Psoas muscle (tissue), 8 donors: ENCODE results near the gene MYO1F. TPM values are rescaled to one million over a fixed set of nuclear protein-coding genes. Genes with fewer than 3 reads are reported as not detected.
A peak's percentile ranks its signal among the peaks of the same experiment; 100 is the strongest.

Source experiments
- ATAC-seq, 4 donors: fragments of 200-7000 bp; cut with Tn5 transposase; one replicate each; pipeline ENCODE4 v1.9.1; 2020; ENCODE audit warnings: moderate library complexity in 3 of 4, mild to moderate bottlenecking in 2 of 4
- DNase-seq, 2 donors: peaks; one replicate each; pipeline ENCODE4 v3.0.0-alpha.2; 2020
- H3K27ac ChIP-seq: fragments of 200-600 bp; one replicate; pipeline ENCODE4 v1.8.0; 2022
- H3K27me3 ChIP-seq, 3 donors: fragments of 200-600 bp in 1 of 3; one replicate each; pipeline versions ENCODE4 v1.6.1 to v1.8.0; 2013 to 2022; ENCODE audit warnings: low read length in 2 of 3, mild to moderate bottlenecking in 2 of 3, moderate library complexity in 1 of 3; ENCODE audit not compliant: insufficient read depth in 3 of 3
- H3K36me3 ChIP-seq, 2 donors: fragments of 200-600 bp in 1 of 2; one replicate each; pipeline versions ENCODE4 v1.6.1 to v1.8.0; 2013 to 2022; ENCODE audit warnings: low read depth in 1 of 2, mild to moderate bottlenecking in 1 of 2, moderate library complexity in 1 of 2; ENCODE audit not compliant: insufficient read depth in 1 of 2
- H3K4me1 ChIP-seq: fragments of 200-600 bp; one replicate; pipeline ENCODE4 v1.8.0; 2022
- H3K4me3 ChIP-seq: fragments of 200-600 bp; one replicate; pipeline ENCODE4 v1.8.0; 2022; ENCODE audit warnings: mild to moderate bottlenecking
- H3K9me3 ChIP-seq: fragments of 200-600 bp; one replicate; pipeline ENCODE4 v1.8.0; 2022
- CTCF ChIP-seq: fragments of 200-600 bp; IDR thresholded peaks from one replicate; pipeline ENCODE4 v1.8.0; 2022; ENCODE audit warnings: antibody characterized with exemption
- WGBS, 3 donors: extraction: QIAGEN DNeasy Blood & Tissue Kit; methylation state at CpG; one replicate each; pipeline versions ENCODE4 v1.1.6 to v1.1.7; 2013; 5-methylcytosine and 5-hydroxymethylcytosine counted together
- intact Hi-C, 2 donors: fragments of 100-400 bp; cut with DNase I; formaldehyde crosslinking; loops; one replicate each; pipeline versions ENCODE4 v1.11.0 to v1.14.2; 2022
- polyA plus RNA-seq, 3 donors: library from polyadenylated mRNA; stranded (reverse); fragments of 200-250 nt; gene quantifications; one replicate each; pipeline ENCODE4 v1.2.3, GENCODE V29; 2013
- total RNA-seq, 4 donors: library from RNA; stranded (reverse); fragmentation: NEBNext Ultra II Directional in 2 of 4; extraction: Animal tissue kit (Norgen Biotek cat#: 25700) in 2 of 4; gene quantifications; one replicate each; pipeline versions ENCODE4 v1.2.1 to v1.2.4, GENCODE V29; 2021 to 2023
- donor health status: healthy with polysubstance abuse.
- donor health status: DM: no; HTN: no; CAD: no; lungs with moderate emphysema.
- donor health status: Bipolar disorder and iron deficiency.
- donor health status: healthy.
- donor health status: DM: yes; HTN: yes; CAD: no.
- donor health status: DM: no; HTN: no; CAD: no.
- donor health status: DM: no; HTN: no; CAD: no.
- donor health status: DM: yes; HTN: yes; CAD: no.

MYO1F gene
- total and polyA plus RNA-seq, 7 donors, result 1.00 to 6.3 (median 3.5) TPM

- intact Hi-C loops, result no loop called here
- 86 to 89% (median 88%) methylated on average over 16 of the region's 16 CpGs for WGBS, 3 donors
- ATAC-seq, result no peak
- Histone ChIP-seq H3K4me1 (peaks cover 7% of the 10 kb centered on the region), H3K9me3 (no peaks in the 10 kb centered on the region), H3K27ac (no peak overlapping the region), H3K27me3 (no peaks in the 10 kb centered on the region), H3K36me3 (peaks cover 0 to 70% of the 10 kb centered on the region in 2 donors), H3K4me3 (no peak overlapping the region)
- no peak for TF ChIP-seq CTCF
- no peak for DNase-seq
Observed at GRCh38 chr19:8486661-8487136, 90.5 kb downstream of the MYO1F start.

GRCh38 chr19:8485561-8486371 lies 91.5 kb downstream of the MYO1F start:
- TF ChIP-seq CTCF, result no peak
- no peak overlapping the region for H3K27ac ChIP-seq
- intact Hi-C loops, result loop anchor here in 1 of 2 donors (2.0 kb wide), 1 partner anchor 61 kb away; no protein-coding TSS in a partner anchor
- no peaks in the 10 kb centered on the region for H3K27me3 ChIP-seq
- DNase-seq (no peak), ATAC-seq (no peak)
- 96 to 97% (median 97%) methylated on average over 62 of the region's 62 CpGs for WGBS, 3 donors
- H3K9me3 ChIP-seq, result no peaks in the 10 kb centered on the region
- peaks cover 16% of the 10 kb centered on the region for H3K4me1 ChIP-seq
- peaks cover 0 to 79% of the 10 kb centered on the region in 2 donors for H3K36me3 ChIP-seq
- no peak overlapping the region for H3K4me3 ChIP-seq

- no peak overlapping the region for H3K27ac ChIP-seq
- H3K4me1 ChIP-seq, result peaks cover 22% of the 10 kb centered on the region
- H3K27me3 ChIP-seq, result no peaks in the 10 kb centered on the region
- H3K4me3 ChIP-seq, result no peak overlapping the region
- no peak for TF ChIP-seq CTCF
- intact Hi-C loops, result loop anchor here in 1 of 2 donors (2.0 kb wide), 1 partner anchor 60 kb away; no protein-coding TSS in a partner anchor
- DNase-seq (peak; percentile 52 to 62), ATAC-seq (peak in 1 of 4 donors; percentile 15)
- 85 to 86% (median 86%) methylated on average over 18 of the region's 18 CpGs for WGBS, 3 donors
- H3K36me3 ChIP-seq, result peaks cover 0 to 82% of the 10 kb centered on the region in 2 donors
- H3K9me3 ChIP-seq, result no peaks in the 10 kb centered on the region
Observed at GRCh38 chr19:8484331-8484894, 92.8 kb downstream of the MYO1F start.

- peaks cover 26% of the 10 kb centered on the region for H3K4me1 ChIP-seq
Observed at GRCh38 chr19:8483165-8483564, 94.1 kb downstream of the MYO1F start.

More at GRCh38 chr19:8483165-8483564, 94.1 kb downstream of the MYO1F start:
- DNase-seq (no peak), ATAC-seq (no peak)
- no peak for TF ChIP-seq CTCF
- Histone ChIP-seq H3K36me3 (peaks cover 4 to 80% of the 10 kb centered on the region in 2 donors), H3K9me3 (no peaks in the 10 kb centered on the region), H3K27ac (no peak overlapping the region), H3K27me3 (no peaks in the 10 kb centered on the region), H3K4me3 (no peak overlapping the region)
- intact Hi-C loops, result no loop called here
- WGBS, 3 donors, result 89 to 92% (median 89%) methylated on average over 8 of the region's 8 CpGs
